ENCODE measurements around the gene ADAMTSL1.

Gene ADAMTSL1

GRCh38 chr9:18717759-18718158 is 243.8 kb downstream of the ADAMTSL1 start:
- H3K4me2 ChIP-seq (ENCODE audit: low read length) = no peak overlapping the region
- H3K27me3 ChIP-seq (ENCODE audit: low read depth, low read length) = no peaks in the 10 kb centered on the region
- no peak overlapping the region for H3K9ac ChIP-seq (ENCODE audit: low read length)
- H2AFZ ChIP-seq (ENCODE audit: low read depth, low read length) = no peak overlapping the region
- no peaks in the 10 kb centered on the region for H3K36me3 ChIP-seq (replicated peaks; ENCODE audit: low read depth, low read length)
- H3K4me3 ChIP-seq (ENCODE audit: low read length) = no peak overlapping the region
- H3K79me2 ChIP-seq (ENCODE audit: low read length) = no peaks in the 10 kb centered on the region
- no peaks in the 10 kb centered on the region for H4K20me1 ChIP-seq (ENCODE audit: insufficient read depth, low read length)
- H3K27ac ChIP-seq (ENCODE audit: low read length) = no peak overlapping the region
- no peaks in the 10 kb centered on the region for H3K9me3 ChIP-seq (ENCODE audit: insufficient read depth, low read length)
- TF ChIP-seq, protein P1, sequence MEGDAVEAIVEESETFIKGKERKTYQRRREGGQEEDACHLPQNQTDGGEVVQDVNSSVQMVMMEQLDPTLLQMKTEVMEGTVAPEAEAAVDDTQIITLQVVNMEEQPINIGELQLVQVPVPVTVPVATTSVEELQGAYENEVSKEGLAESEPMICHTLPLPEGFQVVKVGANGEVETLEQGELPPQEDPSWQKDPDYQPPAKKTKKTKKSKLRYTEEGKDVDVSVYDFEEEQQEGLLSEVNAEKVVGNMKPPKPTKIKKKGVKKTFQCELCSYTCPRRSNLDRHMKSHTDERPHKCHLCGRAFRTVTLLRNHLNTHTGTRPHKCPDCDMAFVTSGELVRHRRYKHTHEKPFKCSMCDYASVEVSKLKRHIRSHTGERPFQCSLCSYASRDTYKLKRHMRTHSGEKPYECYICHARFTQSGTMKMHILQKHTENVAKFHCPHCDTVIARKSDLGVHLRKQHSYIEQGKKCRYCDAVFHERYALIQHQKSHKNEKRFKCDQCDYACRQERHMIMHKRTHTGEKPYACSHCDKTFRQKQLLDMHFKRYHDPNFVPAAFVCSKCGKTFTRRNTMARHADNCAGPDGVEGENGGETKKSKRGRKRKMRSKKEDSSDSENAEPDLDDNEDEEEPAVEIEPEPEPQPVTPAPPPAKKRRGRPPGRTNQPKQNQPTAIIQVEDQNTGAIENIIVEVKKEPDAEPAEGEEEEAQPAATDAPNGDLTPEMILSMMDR (IDR thresholded peaks at IDR 0.05; ENCODE audit: low read depth, low read length) = no peak
- no peak for TF ChIP-seq EZH2phosphoT487 (IDR thresholded peaks at IDR 0.05; ENCODE audit: low read depth)
- peaks cover 7% of the 10 kb centered on the region for H3K4me1 ChIP-seq (ENCODE audit: low read length)

- no peaks in the 10 kb centered on the region for H3K79me2 ChIP-seq (ENCODE audit: low read length)
- H3K9ac ChIP-seq (ENCODE audit: low read length) = no peak overlapping the region
- TF ChIP-seq EZH2phosphoT487 (IDR thresholded peaks at IDR 0.05; ENCODE audit: low read depth) = no peak
- TF ChIP-seq, protein P1 (IDR thresholded peaks at IDR 0.05; ENCODE audit: low read depth, low read length) = no peak
- no peak overlapping the region for H2AFZ ChIP-seq (ENCODE audit: low read depth, low read length)
- H3K4me1 ChIP-seq (ENCODE audit: low read length) = peaks cover 13% of the 10 kb centered on the region
- H3K4me3 ChIP-seq (ENCODE audit: low read length) = no peak overlapping the region
- no peak overlapping the region for H3K27ac ChIP-seq (ENCODE audit: low read length)
- H3K9me3 ChIP-seq (ENCODE audit: insufficient read depth, low read length) = no peaks in the 10 kb centered on the region
- no peaks in the 10 kb centered on the region for H4K20me1 ChIP-seq (ENCODE audit: insufficient read depth, low read length)
- H3K36me3 ChIP-seq (replicated peaks; ENCODE audit: low read depth, low read length) = no peaks in the 10 kb centered on the region
- H3K4me2 ChIP-seq (ENCODE audit: low read length) = no peak overlapping the region
- H3K27me3 ChIP-seq (ENCODE audit: low read depth, low read length) = no peaks in the 10 kb centered on the region
These were observed 244.4 kb downstream of the ADAMTSL1 start for GRCh38 chr9:18718393-18718792.

GRCh38 chr9:18718932-18719331 is 245.0 kb downstream of the ADAMTSL1 start:
- TF ChIP-seq, protein P1 (IDR thresholded peaks at IDR 0.05; ENCODE audit: low read depth, low read length) = no peak
- no peak for TF ChIP-seq EZH2phosphoT487 (IDR thresholded peaks at IDR 0.05; ENCODE audit: low read depth)

DNA sequence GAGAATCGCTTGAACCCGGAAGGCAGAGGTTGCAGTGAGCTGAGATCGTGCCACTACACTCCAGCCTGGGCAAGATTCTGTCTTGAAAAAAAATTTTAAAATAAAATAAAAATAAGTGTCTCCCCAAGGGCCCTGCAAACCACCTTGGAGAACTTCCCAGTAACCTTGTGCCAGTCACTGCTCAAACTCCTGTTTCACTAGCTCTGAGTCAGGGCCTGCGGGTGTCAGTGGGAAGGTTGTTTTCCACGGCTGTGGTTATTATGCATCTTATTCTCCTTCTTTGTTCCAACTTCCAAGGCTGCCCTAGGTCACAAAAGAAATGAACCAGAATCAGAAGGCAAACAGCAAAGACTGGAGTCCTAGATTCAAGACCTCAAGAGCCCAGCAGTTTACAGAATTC is 246.7 kb downstream of the ADAMTSL1 start:
- no peak for TF ChIP-seq EZH2phosphoT487 (IDR thresholded peaks at IDR 0.05; ENCODE audit: low read depth)
- TF ChIP-seq, protein P1 (IDR thresholded peaks at IDR 0.05; ENCODE audit: low read depth, low read length) = no peak
- Histone ChIP-seq H4K20me1 (ENCODE audit: insufficient read depth, low read length) (no peaks in the 10 kb centered on the region), H3K36me3 (replicated peaks; ENCODE audit: low read depth, low read length) (no peaks in the 10 kb centered on the region), H3K27me3 (ENCODE audit: low read depth, low read length) (no peaks in the 10 kb centered on the region), H2AFZ (ENCODE audit: low read depth, low read length) (no peak overlapping the region), H3K9ac (ENCODE audit: low read length) (no peak overlapping the region), H3K4me2 (ENCODE audit: low read length) (no peak overlapping the region), H3K79me2 (ENCODE audit: low read length) (no peaks in the 10 kb centered on the region), H3K9me3 (ENCODE audit: insufficient read depth, low read length) (no peaks in the 10 kb centered on the region), H3K4me3 (ENCODE audit: low read length) (no peak overlapping the region), H3K4me1 (ENCODE audit: low read length) (peaks cover 21% of the 10 kb centered on the region), H3K27ac (ENCODE audit: low read length) (no peak overlapping the region)

More at GRCh38 chr9:18718932-18719331, 245.0 kb downstream of the ADAMTSL1 start:
- Histone ChIP-seq H3K27me3 (ENCODE audit: low read depth, low read length) (no peaks in the 10 kb centered on the region), H3K27ac (ENCODE audit: low read length) (no peak overlapping the region), H3K4me3 (ENCODE audit: low read length) (no peak overlapping the region), H3K9ac (ENCODE audit: low read length) (no peak overlapping the region), H3K4me1 (ENCODE audit: low read length) (peaks cover 19% of the 10 kb centered on the region), H3K9me3 (ENCODE audit: insufficient read depth, low read length) (no peaks in the 10 kb centered on the region), H2AFZ (ENCODE audit: low read depth, low read length) (no peak overlapping the region), H4K20me1 (ENCODE audit: insufficient read depth, low read length) (no peaks in the 10 kb centered on the region), H3K36me3 (replicated peaks; ENCODE audit: low read depth, low read length) (no peaks in the 10 kb centered on the region), H3K79me2 (ENCODE audit: low read length) (no peaks in the 10 kb centered on the region), H3K4me2 (ENCODE audit: low read length) (no peak overlapping the region)

All from OCI-LY3 (cell line).